Ovary (tissue), 9 donors: ENCODE data around the gene TIFAB. TPM values are rescaled to one million over a fixed set of nuclear protein-coding genes. Genes with fewer than 3 reads are reported as not detected.

Experiments used
- DNase-seq, 5 donors: peaks; one replicate each; pipeline ENCODE4 v3.0.0-alpha.2; 2019 to 2020
- H3K27ac ChIP-seq, 2 donors: fragments of 200-600 bp; one replicate each; pipeline versions ENCODE4 v1.5.1 to v1.8.0; 2019 to 2022
- H3K27me3 ChIP-seq: fragments of 200-600 bp; one replicate; pipeline ENCODE4 v1.8.0; 2022
- H3K36me3 ChIP-seq: fragments of 200-600 bp; sonication (generic); one replicate; pipeline ENCODE4 v1.5.1; 2019
- H3K4me1 ChIP-seq: one replicate; pipeline ENCODE4 v1.8.1; 2013; ENCODE audit warnings: mild to moderate bottlenecking, moderate library complexity; ENCODE audit not compliant: insufficient read depth
- H3K4me3 ChIP-seq: fragments of 200-600 bp; sonication (generic); one replicate; pipeline ENCODE4 v1.5.1; 2017
- H3K9me3 ChIP-seq, 2 donors: fragments of 200-600 bp in 1 of 2; sonication (generic) in 1 of 2; one replicate each; pipeline versions ENCODE4 v1.5.1 to v1.8.1; 2013 to 2019; ENCODE audit warnings: mild to moderate bottlenecking in 1 of 2, moderate library complexity in 1 of 2
- CTCF ChIP-seq, 3 donors: fragments of 450-650 bp in 2 of 3; fragments of 200-600 bp in 1 of 3; IDR thresholded peaks; one replicate each; pipeline versions ENCODE4 v1.5.1 to v1.8.0; 2016 to 2022; ENCODE audit warnings: antibody characterized with exemption in 3 of 3, mild to moderate bottlenecking in 1 of 3
- EP300 ChIP-seq: sonication (generic); formaldehyde crosslinking; IDR thresholded peaks from one replicate; pipeline ENCODE4 v1.6.1; 2017; ENCODE audit warnings: antibody characterized with exemption
- POLR2A ChIP-seq: fragments of 450-650 bp; IDR thresholded peaks from one replicate; pipeline ENCODE4 v1.6.1; 2017; ENCODE audit warnings: antibody characterized with exemption, mild to moderate bottlenecking, moderate library complexity
- WGBS, 3 donors: extraction: QIAGEN DNeasy Blood & Tissue Kit in 1 of 3; methylation state at CpG; one replicate each; pipeline versions ENCODE4 v1.1.5 to v1.1.7; 2013 to 2017; 5-methylcytosine and 5-hydroxymethylcytosine counted together
- intact Hi-C, 4 donors: fragments of 100-400 bp; cut with DNase I; formaldehyde crosslinking; loops; one replicate each; pipeline versions ENCODE4 v1.11.0 to v1.15.1; 2022 to 2023
- polyA plus RNA-seq, 2 donors: library from polyadenylated mRNA; stranded (reverse); fragments of 200-250 nt in 1 of 2; fragments of 350-450 nt in 1 of 2; fragmentation: Illumina TruSeq in 1 of 2; extraction: RNeasy Lipid Tissue Mini Kit (QIAGEN cat#74804) in 1 of 2; gene quantifications; one replicate each; pipeline ENCODE4 v1.2.3, GENCODE V29; 2013 to 2014
- total RNA-seq, 7 donors: library from RNA; depleted of rRNA in 2 of 7; stranded (reverse); fragments of >200 nt in 2 of 7; fragmentation: NEBNext Ultra II Directional in 3 of 7; extraction: Animal tissue kit (Norgen Biotek cat#: 25700) in 3 of 7; gene quantifications; one replicate each; pipeline versions ENCODE4 v1.1.0 to v1.2.4, GENCODE V29; 2016 to 2023
- donor health status: DM: no; HTN: no; CAD: no; lungs with moderate emphysema.
- donor health status: DM: no; HTN: no; CAD: no.
- donor health status: Bipolar disorder and iron deficiency.
- donor health status: DM: yes; HTN: yes; CAD: no.
- donor health status: DM: no; HTN: no; CAD: no.
- donor health status: DM: yes; HTN: yes; CAD: no.

The TIFAB gene
- total and polyA plus RNA-seq, 9 donors = 0.05 to 0.33 (median 0.08) TPM; not detected in 6

DNA sequence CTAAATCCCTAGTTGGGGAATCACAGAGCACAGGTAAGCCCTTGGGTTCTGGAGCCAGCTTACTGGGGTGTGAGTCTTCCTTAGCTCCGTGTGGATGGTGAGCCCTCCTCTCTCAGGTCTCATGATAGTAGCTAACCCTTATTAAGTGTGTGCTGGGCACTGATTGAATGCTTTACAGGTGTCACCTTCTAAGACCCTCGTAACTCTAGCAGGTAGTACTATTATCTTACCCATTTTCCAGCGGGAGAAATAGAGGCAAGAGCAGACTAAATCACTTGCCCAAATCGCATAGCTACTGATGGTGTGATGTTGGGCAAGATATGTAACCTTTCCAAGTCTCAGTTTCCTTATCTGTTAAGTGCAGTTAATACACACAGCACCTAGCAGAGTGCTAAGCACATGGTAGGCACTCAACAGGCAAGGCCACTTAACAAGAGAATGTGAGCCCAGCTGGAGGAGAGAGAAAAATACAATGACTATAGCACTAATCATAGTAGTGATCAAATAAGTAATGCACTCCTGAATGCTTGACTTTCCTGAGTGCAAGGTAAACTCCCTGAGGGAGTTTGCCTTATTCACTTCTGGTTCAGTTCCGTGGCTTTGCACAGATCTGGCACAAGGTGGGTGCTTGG is 4.7 kb downstream of the TIFAB start, which contains the start of gene DCANP1:
TSS of gene DCANP1 (minus strand) at position 51 of the 632 bp plus-strand sequence. CDS start 240 bp downstream, outside the sequence.
- no peaks in the 10 kb centered on the region for H3K36me3 ChIP-seq
- no peak within 1 kb of the TSS for H3K27ac ChIP-seq
- H3K4me3 ChIP-seq = no peak within 1 kb of the TSS
- TF ChIP-seq POLR2A (no peak), EP300 (no peak), CTCF (IDR thresholded peaks at IDR 0.05) (no peak)
- H3K27me3 ChIP-seq = no peaks in the 10 kb centered on the region
- 88 to 93% (median 89%) methylated on average over 5 of the region's 5 CpGs for WGBS, 3 donors
- H3K9me3 ChIP-seq = no peaks in the 10 kb centered on the region
- no peak for DNase-seq
- H3K4me1 ChIP-seq = no peaks in the 10 kb centered on the region
- intact Hi-C loops = no loop called here

DNA sequence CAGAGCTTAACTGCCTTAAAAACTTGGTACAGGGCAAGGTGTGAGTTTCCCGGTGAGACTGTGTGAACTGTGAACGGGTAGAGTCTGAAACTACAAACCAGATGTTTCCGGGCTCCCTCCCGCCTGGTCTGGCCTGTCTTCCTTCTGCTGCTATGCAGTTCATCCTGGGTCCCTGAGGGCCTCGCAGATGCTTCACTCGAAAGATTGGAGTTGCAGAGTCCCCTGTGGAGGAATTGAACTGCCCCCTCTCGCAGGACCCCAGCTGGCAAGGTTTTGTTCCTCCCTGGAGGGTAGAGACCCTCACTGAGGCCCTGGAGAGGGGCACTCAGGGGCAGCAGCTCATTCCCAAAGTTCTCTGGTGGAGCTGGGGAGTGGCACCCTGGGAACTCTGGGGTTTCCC is 5.5 kb downstream of the TIFAB start:
- WGBS, 3 donors = 82 to 84% (median 83%) methylated on average over 7 of the region's 7 CpGs
- DNase-seq = no peak
- TF ChIP-seq POLR2A (no peak), CTCF (IDR thresholded peaks at IDR 0.05) (no peak), EP300 (no peak)

GRCh38 chr5:135446206-135446605 is 5.9 kb downstream of the TIFAB start:
- no peaks in the 10 kb centered on the region for H3K27me3 ChIP-seq
- H3K9me3 ChIP-seq = no peaks in the 10 kb centered on the region
- intact Hi-C loops = no loop called here
- H3K27ac ChIP-seq = no peak overlapping the region
- no peak overlapping the region for H3K4me3 ChIP-seq
- no peaks in the 10 kb centered on the region for H3K36me3 ChIP-seq
- no peak for DNase-seq
- TF ChIP-seq POLR2A (no peak), CTCF (IDR thresholded peaks at IDR 0.05) (no peak), EP300 (no peak)
- H3K4me1 ChIP-seq = no peaks in the 10 kb centered on the region
- 89 to 92% (median 90%) methylated on average over 9 of the region's 9 CpGs for WGBS, 3 donors

More for the DNA sequence above, 5.5 kb downstream of the TIFAB start:
- H3K36me3 ChIP-seq = no peaks in the 10 kb centered on the region
- no peaks in the 10 kb centered on the region for H3K9me3 ChIP-seq
- H3K4me1 ChIP-seq = no peaks in the 10 kb centered on the region
- H3K27ac ChIP-seq = no peak overlapping the region
- H3K27me3 ChIP-seq = no peaks in the 10 kb centered on the region
- intact Hi-C loops = no loop called here
- H3K4me3 ChIP-seq = no peak overlapping the region

- WGBS, 3 donors = 88 to 91% (median 90%) methylated on average over 14 of the region's 14 CpGs
- no peaks in the 10 kb centered on the region for H3K27me3 ChIP-seq
- no peak overlapping the region for H3K27ac ChIP-seq
- H3K9me3 ChIP-seq = no peaks in the 10 kb centered on the region
- TF ChIP-seq CTCF (IDR thresholded peaks at IDR 0.05) (no peak), POLR2A (no peak), EP300 (no peak)
- intact Hi-C loops = no loop called here
- H3K4me1 ChIP-seq = no peaks in the 10 kb centered on the region
- no peak overlapping the region for H3K4me3 ChIP-seq
- H3K36me3 ChIP-seq = no peaks in the 10 kb centered on the region
- DNase-seq = no peak
Observed at GRCh38 chr5:135445306-135445985, 6.7 kb downstream of the TIFAB start.
